Activated CD8-positive, alpha-beta memory T cell treated with anti-CD3 and anti-CD28 coated beads for 1 hour (primary cell): Measurements from ENCODE around the gene GLI1.
"Not testable (repeated sequence)": the region's sequence is repeated elsewhere in the genome, so short reads cannot be mapped to it uniquely, and the experiment has no call there.

Experiments used
- DNase-seq, 2 donors: peaks; one replicate each; pipeline ENCODE4 v3.0.0-alpha.2; 2020; ENCODE audit warnings: low read depth in 1 of 2; ENCODE audit errors: extremely low read depth in 1 of 2

GLI1 gene

DNA sequence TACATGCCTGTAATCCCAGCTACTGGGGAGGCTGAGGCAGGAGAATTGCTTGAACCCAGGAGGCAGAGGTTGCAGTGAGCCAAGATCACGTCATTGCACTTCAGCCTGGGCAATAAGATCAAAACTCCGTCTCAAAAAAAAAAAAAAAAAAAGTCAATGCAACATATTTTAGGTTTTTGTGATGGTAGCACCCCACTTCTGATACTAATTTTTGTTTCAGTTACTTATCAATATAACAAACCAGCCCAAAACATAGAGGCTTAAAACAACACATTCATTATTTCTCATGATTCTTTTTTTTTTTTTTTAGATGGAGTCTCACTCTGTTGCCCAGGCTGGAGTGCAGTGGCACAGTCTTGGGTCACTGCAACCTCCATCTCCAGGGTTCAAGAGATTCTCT lies 18.2 kb upstream of the GLI1 start:
- not testable (repeated sequence) for DNase-seq

DNA sequence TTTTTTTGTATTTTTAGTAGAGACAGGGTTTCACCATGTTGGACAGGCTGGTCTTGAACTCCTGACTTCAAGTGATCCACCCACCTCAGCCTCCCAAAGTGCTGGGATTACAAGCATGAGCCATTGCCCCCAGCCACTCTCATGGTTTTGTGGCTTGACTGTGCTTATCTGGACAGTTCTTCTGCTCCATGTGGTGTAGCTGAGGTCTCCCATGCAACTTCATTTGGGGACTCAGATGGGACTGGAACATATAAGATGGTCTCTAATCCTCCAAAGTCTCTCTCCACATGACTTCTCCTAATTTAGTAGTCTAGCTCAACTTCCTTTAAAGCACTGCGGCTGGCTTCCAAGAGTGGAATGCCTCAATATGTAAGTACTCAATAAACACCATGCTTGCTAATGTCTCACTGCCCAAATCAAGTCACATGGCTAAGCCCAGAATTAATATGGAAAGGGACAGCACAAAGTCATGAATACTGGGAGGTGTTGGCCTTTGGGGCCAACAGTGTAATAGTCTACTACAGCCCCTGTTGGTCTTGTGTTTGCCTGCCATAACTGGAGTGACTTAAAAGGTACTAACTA lies 17.6 kb upstream of the GLI1 start:
- no peak for DNase-seq

DNA sequence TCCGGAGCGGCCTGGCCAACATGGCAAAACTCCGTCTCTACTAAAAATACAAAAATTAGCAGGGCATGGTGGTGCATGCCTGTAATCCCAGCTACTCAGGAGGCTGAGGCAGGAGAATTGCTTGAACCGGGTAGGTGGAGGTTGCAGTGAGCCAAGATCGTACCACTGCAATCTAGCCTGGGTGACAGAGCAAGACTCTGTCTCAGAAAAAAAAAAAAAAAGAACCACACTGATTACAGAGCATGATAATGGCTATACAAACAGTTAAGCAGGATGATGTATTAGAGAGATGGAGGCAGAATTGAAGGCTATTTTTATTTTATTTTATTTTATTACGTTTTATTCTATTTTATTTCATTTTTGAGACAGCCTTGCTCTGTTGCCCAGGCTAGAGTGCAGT lies 15.2 kb upstream of the GLI1 start:
- DNase-seq = not testable (repeated sequence)

DNA sequence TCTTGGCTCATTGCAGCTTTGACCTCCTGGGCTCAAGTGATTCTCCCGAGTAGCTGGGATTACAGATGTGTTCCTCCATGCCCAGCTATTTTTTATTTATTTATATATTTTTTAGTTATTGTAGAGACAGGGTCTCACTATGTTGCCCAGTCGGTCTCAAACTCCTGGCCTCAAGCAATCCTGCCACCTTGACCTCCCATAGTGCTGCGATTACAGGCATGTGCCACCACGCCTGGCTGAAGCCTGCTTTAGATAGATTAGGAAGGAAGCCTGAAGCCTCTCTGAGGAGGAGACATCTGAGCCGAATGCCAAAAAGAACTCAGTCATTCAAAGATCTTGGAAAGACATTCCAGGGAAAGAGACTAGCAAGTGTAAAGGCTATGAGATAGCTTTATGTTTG lies 14.8 kb upstream of the GLI1 start:
- no peak for DNase-seq

DNA sequence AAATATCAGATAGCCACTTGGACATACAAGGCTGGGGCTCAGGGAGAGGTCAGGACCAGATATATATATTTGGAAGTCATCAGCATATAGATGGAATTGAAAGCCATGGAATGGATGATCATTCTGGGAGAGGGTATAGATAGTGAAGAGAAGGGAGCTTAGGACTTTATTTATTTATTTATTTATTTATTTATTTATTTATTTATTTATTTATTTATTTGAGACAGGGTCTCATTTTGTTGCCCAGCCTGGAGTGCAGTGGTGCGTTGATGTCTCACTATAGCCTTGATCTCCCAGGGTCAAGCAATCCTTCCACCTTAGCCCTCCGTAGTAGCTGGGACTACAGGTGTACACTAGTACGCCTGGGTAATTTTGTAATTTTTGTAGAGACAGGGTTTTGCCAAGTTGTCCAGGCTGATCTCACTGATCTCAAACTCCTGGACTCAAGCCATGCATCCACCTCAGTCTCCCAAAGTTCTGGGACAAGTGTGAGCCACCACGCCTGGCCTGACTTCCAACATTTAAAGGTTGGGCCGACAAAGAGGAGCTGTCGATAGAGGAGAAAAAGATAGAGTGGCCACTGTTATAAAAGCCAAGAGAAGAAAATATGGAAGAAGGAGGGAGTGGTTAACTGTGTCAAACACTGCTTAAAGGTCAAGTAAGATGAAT lies 13.2 kb upstream of the GLI1 start:
- DNase-seq = no peak

DNA sequence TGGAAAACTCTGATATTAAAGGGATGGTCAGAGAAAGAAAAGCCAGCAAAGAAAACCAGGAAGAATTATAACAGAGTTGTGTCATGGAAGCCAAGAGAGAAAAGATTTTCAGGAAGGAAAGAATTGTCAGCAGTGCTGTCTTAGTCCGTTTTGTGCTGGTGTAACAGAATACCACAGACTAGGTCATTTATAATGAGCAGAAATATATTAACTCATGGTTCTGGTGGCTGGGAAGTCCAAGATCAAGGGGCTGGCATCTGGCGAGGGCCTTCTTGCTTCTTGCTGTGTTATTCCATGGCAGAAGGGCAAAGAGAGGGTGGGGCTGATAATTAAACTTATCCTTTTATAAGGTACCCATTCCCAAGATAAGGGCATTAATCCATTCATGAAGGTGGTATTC lies 10.9 kb upstream of the GLI1 start:
- no peak for DNase-seq

DNA sequence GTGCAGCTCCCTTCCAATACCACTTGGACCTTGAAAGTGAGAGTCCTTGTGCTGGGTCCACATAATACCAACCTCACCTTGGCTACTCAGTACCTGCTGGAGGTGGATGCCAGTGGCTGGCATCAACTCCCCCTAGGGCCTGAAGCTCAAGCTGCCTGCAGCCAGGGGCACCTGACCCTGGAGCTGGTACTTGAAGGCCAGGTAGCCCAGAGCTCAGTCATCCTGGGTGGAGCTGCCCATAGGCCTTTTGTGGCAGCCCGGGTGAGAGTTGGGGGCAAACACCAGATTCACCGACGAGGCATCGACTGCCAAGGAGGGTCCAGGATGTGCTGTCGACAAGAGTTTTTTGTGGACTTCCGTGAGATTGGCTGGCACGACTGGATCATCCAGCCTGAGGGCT lies 10.2 kb upstream of the GLI1 start:
- no peak for DNase-seq

DNA sequence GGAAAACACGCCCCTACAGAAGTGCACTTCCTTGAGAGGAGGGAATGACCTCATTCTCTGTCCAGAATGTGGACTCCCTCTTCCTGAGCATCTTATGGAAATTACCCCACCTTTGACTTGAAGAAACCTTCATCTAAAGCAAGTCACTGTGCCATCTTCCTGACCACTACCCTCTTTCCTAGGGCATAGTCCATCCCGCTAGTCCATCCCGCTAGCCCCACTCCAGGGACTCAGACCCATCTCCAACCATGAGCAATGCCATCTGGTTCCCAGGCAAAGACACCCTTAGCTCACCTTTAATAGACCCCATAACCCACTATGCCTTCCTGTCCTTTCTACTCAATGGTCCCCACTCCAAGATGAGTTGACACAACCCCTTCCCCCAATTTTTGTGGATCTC lies 9.5 kb upstream of the GLI1 start:
- no peak for DNase-seq

DNA sequence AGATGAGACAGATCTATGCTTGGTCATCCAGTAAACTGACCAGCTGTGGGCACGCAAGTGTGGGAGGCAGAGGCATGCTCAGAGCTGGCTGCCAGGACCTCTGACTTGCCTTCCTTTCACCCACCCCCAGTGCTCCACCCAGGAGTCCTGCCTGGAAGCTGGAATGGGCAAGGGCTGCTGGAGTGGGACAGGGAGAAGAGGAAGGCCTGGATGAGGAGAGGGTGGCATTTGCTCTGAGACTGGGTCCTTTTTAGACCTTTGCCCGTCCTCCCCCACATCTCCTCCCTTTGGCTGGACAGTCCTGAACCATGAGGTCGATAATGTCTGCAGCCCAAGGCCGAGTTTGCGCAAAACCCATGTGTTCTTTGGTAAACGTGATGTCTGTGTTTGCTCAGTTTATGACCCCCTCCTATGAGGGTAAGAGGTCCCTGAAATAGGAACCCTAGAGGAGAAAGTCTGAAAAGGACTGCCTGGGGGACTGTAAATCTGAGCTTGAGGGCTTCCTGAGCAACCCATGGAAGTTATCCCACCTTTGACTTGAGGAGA lies 8.3 kb upstream of the GLI1 start:
- no peak for DNase-seq

DNA sequence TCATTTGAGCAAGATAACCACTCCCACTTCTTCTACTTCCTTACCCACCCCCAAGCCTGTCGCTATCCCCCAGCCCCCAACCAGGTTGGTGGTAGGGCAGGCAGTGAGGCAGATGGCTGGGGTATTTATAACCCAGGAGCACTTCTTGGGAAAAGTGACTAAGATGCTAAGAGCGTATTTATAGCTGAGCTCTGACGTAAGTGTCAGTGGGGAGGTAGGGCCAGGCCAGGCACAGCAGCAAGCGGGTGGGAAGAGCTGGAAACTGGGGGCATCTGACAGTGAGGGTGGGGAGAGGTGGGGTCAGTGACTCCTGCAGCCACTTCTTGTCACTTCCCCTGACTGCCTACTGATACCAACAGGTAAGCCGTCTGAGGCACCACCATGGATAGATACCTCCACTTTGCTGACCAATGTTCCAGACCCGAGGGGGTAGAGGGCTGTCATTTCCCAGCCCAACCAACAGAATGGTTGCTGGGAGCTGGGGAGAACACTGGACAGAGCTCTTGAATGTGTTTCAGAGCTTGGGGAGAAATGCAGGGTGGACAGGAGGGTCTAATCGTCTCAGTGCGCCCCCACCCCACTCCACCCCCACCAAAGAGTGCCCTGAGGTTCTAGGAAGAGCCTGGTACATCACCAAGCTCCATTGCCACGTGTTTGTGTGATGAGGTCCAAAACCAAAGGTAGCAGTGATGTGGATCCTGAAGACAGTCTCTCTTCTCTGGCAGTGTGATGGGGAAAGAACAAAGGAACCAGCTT lies 7.2 kb upstream of the GLI1 start:
- DNase-seq = no peak

DNA sequence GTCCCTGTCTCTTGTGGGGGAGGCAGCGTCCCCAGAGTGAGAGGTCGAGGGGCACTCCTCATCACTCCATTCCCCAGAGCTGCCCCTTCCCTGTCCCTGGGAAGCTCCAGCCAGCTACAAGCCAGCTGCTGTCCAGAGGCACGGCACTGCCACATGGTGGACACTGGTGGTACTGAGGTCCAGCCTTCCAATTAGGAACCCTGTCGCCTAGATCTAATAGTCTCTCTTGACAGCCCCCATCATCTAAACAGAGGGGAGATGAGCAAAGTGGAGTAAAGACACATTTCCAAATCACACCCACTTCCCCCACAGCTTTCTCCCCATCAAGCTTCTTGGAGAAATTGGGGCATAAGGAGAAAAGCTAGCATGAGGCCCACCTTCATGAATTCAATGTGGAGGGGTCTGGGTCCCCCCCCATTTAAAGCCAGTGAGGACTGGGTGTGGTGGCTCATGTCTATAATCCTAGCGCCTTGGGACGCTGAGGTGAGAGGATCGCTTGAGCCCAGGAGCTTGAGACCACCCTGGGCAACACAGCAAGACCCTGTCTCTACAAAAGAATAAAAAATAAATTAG lies 6.6 kb upstream of the GLI1 start:
- DNase-seq = no peak

DNA sequence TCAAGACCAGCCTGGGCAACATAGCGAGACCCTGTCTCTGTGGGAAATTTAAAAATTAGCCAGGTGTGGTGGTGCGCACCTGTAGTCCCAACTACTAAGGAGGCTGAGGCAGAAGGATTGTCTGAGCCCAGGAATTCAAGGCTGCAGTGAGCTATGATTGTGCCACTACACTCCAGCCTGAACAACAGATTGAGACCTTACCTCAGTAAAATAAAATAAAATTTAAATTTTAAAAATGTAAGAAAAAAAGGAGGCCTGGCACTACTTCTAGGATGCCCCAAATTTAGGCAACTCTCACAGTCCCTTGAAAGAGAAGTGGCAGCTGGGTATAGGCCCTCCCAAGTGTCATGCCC lies 5.4 kb upstream of the GLI1 start:
- DNase-seq = no peak

DNA sequence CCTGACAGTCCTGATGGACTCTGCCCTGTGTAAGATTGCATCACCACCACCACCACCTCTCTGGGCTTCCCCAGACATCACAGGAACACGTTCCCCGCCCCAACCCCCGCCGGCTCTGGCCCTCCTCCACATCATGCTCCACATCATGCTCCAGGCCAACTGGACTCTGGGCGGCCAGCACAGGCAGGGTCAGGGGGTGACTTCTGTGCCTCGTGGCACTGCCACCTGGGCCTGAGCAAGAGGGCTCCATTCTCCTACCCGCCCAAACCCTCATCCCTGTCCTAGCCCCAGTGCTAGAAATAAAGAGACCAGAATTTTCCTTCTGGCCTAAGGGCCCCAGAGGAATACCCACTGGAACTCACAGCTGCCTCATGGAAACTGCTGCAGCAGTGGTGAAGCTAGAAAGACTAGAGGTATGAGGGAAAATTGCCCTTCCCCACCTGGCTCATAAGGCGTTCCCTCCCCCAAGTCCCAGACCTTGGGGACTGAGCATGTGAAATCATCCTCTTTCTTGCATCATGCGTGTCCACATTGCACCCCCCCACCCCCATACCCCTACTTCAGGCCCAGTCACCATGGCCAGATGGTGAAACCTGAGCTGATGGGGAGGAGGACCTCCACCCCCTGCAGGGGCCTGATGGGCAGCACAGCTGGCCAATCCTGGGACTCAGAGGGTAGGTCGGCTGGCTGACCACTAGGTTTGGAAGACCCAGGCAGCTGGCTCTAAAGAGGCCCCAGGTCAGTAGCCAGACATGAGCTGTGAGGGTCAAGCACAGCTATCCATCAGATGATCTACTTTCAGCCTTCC lies 4.8 kb upstream of the GLI1 start, which contains the start of gene INHBE:
Gene INHBE, plus strand, starts transcription at position 742 of the 808 bp plus-strand sequence. CDS start 230 bp downstream, outside the sequence.
- no peak for DNase-seq

DNA sequence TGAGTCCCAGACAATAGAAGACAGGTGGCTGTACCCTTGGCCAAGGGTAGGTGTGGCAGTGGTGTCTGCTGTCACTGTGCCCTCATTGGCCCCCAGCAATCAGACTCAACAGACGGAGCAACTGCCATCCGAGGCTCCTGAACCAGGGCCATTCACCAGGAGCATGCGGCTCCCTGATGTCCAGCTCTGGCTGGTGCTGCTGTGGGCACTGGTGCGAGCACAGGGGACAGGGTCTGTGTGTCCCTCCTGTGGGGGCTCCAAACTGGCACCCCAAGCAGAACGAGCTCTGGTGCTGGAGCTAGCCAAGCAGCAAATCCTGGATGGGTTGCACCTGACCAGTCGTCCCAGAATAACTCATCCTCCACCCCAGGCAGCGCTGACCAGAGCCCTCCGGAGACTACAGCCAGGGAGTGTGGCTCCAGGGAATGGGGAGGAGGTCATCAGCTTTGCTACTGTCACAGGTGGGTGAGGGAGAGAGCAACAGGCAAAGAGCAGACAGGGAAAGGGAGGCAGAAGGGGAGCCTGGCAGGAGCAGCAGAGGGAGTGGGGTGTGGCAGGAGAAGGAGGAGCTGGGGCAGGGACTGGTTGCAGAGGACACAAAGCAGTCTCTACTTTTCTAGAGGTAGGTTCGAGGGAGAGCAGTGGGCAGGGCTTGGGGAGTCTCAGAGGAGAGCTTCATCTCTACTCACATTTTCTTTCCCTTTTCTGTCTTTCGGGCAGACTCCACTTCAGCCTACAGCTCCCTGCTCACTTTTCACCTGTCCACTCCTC lies 4.0 kb upstream of the GLI1 start:
- DNase-seq = no peak

DNA sequence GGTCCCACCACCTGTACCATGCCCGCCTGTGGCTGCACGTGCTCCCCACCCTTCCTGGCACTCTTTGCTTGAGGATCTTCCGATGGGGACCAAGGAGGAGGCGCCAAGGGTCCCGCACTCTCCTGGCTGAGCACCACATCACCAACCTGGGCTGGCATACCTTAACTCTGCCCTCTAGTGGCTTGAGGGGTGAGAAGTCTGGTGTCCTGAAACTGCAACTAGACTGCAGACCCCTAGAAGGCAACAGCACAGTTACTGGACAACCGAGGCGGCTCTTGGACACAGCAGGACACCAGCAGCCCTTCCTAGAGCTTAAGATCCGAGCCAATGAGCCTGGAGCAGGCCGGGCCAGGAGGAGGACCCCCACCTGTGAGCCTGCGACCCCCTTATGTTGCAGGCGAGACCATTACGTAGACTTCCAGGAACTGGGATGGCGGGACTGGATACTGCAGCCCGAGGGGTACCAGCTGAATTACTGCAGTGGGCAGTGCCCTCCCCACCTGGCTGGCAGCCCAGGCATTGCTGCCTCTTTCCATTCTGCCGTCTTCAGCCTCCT lies 3.4 kb upstream of the GLI1 start:
- no peak for DNase-seq

DNA sequence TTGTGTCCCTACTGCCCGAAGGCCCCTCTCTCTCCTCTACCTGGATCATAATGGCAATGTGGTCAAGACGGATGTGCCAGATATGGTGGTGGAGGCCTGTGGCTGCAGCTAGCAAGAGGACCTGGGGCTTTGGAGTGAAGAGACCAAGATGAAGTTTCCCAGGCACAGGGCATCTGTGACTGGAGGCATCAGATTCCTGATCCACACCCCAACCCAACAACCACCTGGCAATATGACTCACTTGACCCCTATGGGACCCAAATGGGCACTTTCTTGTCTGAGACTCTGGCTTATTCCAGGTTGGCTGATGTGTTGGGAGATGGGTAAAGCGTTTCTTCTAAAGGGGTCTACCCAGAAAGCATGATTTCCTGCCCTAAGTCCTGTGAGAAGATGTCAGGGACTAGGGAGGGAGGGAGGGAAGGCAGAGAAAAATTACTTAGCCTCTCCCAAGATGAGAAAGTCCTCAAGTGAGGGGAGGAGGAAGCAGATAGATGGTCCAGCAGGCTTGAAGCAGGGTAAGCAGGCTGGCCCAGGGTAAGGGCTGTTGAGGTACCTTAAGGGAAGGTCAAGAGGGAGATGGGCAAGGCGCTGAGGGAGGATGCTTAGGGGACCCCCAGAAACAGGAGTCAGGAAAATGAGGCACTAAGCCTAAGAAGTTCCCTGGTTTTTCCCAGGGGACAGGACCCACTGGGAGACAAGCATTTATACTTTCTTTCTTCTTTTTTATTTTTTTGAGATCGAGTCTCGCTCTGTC lies 2.7 kb upstream of the GLI1 start:
- DNase-seq = no peak

DNA sequence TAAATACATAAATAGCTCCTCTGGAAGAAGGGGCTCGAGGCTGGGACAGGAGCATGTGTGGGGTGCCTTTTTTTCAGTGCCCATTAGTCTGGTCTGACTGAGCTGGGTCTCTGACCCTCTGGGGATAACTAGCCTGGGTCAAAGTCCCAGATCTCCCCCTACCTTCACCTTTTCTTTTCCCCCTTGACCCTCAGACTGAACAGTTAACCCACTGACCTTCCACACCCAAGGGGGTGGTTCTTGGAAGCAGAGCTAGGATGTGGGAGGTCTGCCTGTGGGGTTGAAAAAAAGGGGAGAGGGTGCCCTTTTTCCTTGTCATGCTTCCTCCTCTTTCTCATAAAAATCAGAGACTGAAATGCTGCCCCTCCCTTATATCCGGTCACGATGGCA lies 925 bp upstream of the GLI1 start:
- DNase-seq = no peak

DNA sequence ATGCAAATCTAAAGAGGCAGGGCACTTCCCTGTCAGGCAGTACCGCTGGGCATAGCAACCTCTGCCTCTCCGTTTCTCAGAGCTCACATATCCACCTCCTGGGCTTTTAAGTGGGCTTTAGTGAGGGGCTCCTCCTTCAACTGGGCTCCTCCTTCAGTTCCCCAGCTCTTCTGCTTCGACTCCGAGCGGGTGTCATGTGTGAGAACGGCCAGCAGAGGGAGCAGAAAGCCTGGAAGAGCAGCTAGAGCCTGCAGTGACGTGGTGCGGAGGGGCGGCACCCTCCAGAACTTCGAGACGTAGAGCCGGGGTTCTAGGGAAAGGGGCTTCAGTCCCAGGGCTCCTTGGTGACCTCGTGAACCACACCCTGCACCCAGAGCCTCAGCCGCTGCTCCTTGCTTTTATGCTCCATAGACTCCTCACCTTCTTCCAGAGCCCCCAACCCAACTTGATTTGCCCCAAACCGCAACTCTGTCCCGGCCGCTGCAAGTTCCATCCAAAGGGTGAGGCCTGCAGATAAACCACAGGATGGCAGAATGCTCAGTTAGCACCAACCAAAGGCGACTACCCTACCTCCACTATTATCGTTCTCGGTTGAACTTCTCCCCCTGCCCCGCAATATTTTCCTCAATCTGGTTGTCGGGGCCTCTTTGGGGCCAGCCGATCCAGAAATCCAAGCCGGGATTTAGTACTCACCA lies 383 bp upstream of the GLI1 start:
- peak; percentile 88 to 90 for DNase-seq

DNA sequence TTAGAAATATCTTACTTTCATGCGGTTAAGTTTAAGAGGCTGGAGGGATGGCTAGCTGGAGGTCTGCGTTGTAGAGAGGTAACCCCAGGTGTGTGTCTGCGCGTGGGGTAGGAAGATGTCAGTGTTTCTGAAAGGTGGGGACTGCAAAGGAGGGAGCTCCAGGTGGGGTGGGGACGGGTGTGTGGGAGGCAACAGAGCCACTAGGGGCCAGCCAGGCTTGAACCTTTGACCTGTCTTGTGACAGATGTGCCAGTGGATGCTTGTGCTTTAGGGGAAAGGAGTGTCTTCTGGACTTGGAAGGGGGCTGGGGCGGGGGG lies 841 bp downstream of the GLI1 start:
- no peak for DNase-seq
